ENCODE measurements around the gene CD48.

DNA sequence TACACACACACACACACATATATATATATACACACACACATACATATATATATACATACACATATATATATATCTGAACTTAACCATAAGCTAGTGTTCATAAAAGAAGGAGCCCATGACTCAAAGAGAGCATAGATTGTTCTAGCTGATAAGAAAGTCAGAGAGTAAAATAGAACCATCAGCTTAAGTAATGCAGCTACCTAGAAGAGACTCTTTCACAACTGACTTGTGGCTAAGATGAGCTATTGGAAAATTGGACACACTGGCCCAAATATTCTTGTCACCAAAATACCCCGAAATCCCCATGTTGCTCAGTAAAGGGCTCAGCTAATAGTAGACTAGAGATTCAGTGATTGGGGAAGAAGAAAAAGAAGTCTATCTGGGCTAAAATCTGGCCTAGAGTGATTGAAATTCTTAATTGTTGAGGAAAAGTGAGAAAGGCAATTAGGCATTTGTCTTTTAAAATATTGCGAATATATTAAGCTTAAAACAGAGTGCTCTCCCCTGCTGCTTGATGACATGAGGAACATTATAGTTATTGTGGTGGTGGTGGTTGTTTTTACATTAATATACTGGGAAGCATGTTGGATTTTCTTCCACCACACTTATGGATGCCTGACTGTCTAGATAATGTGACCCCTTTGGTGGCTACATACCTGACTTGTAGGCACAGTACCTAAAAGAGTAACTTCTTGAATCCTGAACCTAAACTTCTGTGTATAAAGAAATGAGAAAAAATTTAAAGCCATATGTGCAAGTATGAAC lies 71.1 kb downstream of the CD48 start:
- no peak for TF ChIP-seq EZH2phosphoT487 (IDR thresholded peaks at IDR 0.05; ENCODE audit: borderline replicate concordance, low read length)
- TF ChIP-seq, protein P1, sequence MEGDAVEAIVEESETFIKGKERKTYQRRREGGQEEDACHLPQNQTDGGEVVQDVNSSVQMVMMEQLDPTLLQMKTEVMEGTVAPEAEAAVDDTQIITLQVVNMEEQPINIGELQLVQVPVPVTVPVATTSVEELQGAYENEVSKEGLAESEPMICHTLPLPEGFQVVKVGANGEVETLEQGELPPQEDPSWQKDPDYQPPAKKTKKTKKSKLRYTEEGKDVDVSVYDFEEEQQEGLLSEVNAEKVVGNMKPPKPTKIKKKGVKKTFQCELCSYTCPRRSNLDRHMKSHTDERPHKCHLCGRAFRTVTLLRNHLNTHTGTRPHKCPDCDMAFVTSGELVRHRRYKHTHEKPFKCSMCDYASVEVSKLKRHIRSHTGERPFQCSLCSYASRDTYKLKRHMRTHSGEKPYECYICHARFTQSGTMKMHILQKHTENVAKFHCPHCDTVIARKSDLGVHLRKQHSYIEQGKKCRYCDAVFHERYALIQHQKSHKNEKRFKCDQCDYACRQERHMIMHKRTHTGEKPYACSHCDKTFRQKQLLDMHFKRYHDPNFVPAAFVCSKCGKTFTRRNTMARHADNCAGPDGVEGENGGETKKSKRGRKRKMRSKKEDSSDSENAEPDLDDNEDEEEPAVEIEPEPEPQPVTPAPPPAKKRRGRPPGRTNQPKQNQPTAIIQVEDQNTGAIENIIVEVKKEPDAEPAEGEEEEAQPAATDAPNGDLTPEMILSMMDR (IDR thresholded peaks at IDR 0.05; ENCODE audit: low read depth, low read length, poor library complexity, severe bottlenecking), result no peak

Measured in DOHH2 (cell line).